Measurements from ENCODE around the gene PRKAR1B.

The PRKAR1B gene

DNA sequence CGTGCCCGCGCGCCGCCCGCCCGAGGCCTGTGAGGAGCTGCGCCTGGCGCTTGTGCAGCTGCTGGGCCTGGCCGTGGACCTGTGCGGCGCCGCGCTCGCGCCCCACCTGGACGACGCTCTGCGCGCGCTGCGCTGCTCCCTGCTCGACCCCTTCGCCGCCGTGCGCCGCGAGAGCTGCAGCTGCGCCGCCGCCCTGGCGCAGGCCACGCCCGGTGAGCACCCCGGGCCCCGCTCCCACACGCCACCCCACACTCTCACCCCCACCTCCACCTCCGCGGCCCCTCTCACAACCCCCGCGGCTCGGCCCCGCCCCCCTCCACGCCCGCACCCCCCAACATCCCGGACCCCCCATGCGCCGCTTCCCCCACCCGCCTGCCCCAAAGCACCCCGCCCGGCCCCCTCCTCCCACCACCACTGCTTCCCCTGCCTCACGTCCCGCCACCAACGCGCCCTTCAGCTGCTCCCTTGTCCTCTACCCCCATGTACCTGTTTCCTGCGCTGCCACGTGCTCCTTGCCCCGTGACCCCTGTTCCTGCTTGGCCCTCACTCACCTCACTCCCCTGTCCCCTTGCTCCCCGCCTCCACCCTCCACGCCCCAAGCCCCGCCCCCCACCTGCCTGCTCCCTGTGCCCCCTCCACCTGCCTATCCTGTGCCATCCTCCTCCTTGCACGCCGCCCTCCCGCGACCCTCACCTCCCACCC, at the start of gene PRKAR1B:
TSS of gene PRKAR1B (minus strand) at position 178 of the 702 bp plus-strand sequence. CDS start 15,776 bp downstream, outside the sequence.
- ATAC-seq (peak; percentile 69), DNase-seq (peak in 1 of 2 donors; percentile 37)
- H3K27me3 Mint-ChIP-seq: no peaks in the 10 kb centered on the region
- H3K4me1 Mint-ChIP-seq: peaks cover 58% of the 10 kb centered on the region
- peaks cover 7 to 20% of the 10 kb centered on the region in 2 donors for H3K9me3 Mint-ChIP-seq
- peak within 1 kb of the TSS; percentile 91 to 97 for H3K4me3 Mint-ChIP-seq
- peak within 1 kb of the TSS; percentile 89 to 95 for H3K27ac Mint-ChIP-seq

GRCh38 chr7:776381-776780, 49.3 kb upstream of the PRKAR1B start:
- no peak overlapping the region for H3K4me3 Mint-ChIP-seq
- H3K9me3 Mint-ChIP-seq: no peaks in the 10 kb centered on the region
- ATAC-seq (no peak), DNase-seq (no peak)
- no peaks in the 10 kb centered on the region for H3K27me3 Mint-ChIP-seq
- H3K4me1 Mint-ChIP-seq: no peaks in the 10 kb centered on the region
- no peak overlapping the region for H3K27ac Mint-ChIP-seq

- Mint-ChIP-seq H3K4me1 (no peaks in the 10 kb centered on the region), H3K9me3 (no peaks in the 10 kb centered on the region), H3K27ac (no peak overlapping the region), H3K27me3 (no peaks in the 10 kb centered on the region), H3K4me3 (no peak overlapping the region)
- ATAC-seq: peak; percentile 71
- peak; percentile 61 to 72 for DNase-seq
These were observed 47.4 kb upstream of the PRKAR1B start for GRCh38 chr7:774161-775109.

- H3K9me3 Mint-ChIP-seq: no peaks in the 10 kb centered on the region
- H3K27ac Mint-ChIP-seq: no peak overlapping the region
- DNase-seq: no peak
- ATAC-seq: no peak
- H3K4me1 Mint-ChIP-seq: no peaks in the 10 kb centered on the region
- no peak overlapping the region for H3K4me3 Mint-ChIP-seq
- H3K27me3 Mint-ChIP-seq: no peaks in the 10 kb centered on the region
These were observed 46.5 kb upstream of the PRKAR1B start for GRCh38 chr7:773622-773915.

DNA sequence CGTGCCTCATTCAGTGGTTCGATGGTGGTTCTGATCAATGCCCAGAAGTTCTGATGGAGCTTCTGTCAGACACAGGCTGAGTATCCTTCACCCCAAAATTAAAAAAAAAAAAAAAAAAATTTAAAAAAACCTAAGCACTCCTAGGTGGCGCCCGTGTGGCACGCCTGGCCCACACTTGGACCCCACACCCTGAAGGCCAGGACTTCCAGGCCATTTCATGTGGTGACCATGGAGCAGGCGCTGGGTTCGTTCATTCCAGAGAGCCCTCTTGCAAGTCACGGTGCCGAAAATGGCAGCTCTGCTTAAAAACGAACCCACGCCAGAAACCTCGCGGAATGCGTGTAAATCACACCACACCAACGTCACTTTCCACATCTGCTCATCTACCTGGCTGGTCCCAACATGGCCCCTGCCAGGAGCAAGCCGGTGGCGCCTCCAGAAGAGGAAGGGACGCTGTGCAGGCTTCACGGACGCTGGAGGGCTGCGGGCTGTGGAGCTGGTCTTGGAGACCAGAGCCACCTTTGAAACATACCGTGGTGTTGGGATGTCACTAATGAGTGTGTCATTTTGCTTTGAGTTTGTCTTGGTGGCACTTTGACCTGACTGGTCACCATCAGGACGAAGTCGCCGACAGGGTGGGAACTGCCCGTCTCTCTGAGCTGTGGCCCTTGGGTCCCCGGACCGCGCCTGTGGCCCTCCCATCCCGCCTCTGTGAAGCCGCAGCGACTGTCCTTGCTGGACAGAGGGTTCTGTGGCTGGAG, 46.0 kb upstream of the PRKAR1B start:
- Mint-ChIP-seq H3K4me3 (no peak overlapping the region), H3K4me1 (no peaks in the 10 kb centered on the region), H3K27me3 (no peaks in the 10 kb centered on the region), H3K27ac (no peak overlapping the region), H3K9me3 (no peaks in the 10 kb centered on the region)
- ATAC-seq: no peak
- no peak for DNase-seq

DNA sequence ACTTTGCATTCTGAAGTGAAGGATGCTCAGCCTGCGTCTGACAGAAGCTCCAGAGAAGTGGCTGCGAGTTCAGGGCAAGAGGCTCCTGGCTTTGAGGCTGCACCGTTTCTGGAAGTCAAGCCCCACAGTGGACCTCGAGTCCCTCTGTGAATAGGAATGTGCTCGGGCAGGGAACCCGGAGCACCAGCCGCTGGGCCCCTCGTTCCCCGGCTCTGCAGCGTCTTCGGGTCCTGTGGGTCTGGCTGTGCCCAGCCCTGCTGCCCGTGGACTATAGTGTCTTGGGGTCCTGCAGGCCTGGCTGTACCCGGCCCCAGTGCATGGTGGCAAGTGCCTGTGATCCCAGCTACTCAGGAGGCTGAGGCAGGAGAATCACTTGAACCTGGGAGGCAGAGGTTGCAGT, 45.3 kb upstream of the PRKAR1B start:
- no peaks in the 10 kb centered on the region for H3K4me1 Mint-ChIP-seq
- DNase-seq: no peak
- no peaks in the 10 kb centered on the region for H3K27me3 Mint-ChIP-seq
- no peak overlapping the region for H3K4me3 Mint-ChIP-seq
- peak overlapping the region in 1 of 2 donors; percentile 78 for H3K27ac Mint-ChIP-seq
- ATAC-seq: no peak
- no peaks in the 10 kb centered on the region for H3K9me3 Mint-ChIP-seq

- DNase-seq: no peak
- ATAC-seq: no peak
- H3K4me1 Mint-ChIP-seq: no peaks in the 10 kb centered on the region
- H3K27ac Mint-ChIP-seq: no peak overlapping the region
- no peaks in the 10 kb centered on the region for H3K27me3 Mint-ChIP-seq
- H3K4me3 Mint-ChIP-seq: no peak overlapping the region
- H3K9me3 Mint-ChIP-seq: no peaks in the 10 kb centered on the region
These were observed 44.9 kb upstream of the PRKAR1B start for GRCh38 chr7:772005-772294.

- H3K27ac Mint-ChIP-seq: no peak overlapping the region
- ATAC-seq (no peak), DNase-seq (no peak)
- H3K4me1 Mint-ChIP-seq: no peaks in the 10 kb centered on the region
- H3K4me3 Mint-ChIP-seq: no peak overlapping the region
- H3K27me3 Mint-ChIP-seq: no peaks in the 10 kb centered on the region
- H3K9me3 Mint-ChIP-seq: no peaks in the 10 kb centered on the region
These were observed 44.3 kb upstream of the PRKAR1B start for GRCh38 chr7:771234-772004.

GRCh38 chr7:770741-771166, 43.7 kb upstream of the PRKAR1B start:
- DNase-seq (no peak), ATAC-seq (peak; percentile 22)
- no peak overlapping the region for H3K4me3 Mint-ChIP-seq
- no peaks in the 10 kb centered on the region for H3K4me1 Mint-ChIP-seq
- no peaks in the 10 kb centered on the region for H3K27me3 Mint-ChIP-seq
- H3K9me3 Mint-ChIP-seq: no peaks in the 10 kb centered on the region
- no peak overlapping the region for H3K27ac Mint-ChIP-seq

GRCh38 chr7:770336-770735, 43.3 kb upstream of the PRKAR1B start:
- H3K27me3 Mint-ChIP-seq: no peaks in the 10 kb centered on the region
- no peak for DNase-seq
- ATAC-seq: peak; percentile 4
- H3K27ac Mint-ChIP-seq: no peak overlapping the region
- H3K9me3 Mint-ChIP-seq: no peaks in the 10 kb centered on the region
- no peaks in the 10 kb centered on the region for H3K4me1 Mint-ChIP-seq
- H3K4me3 Mint-ChIP-seq: no peak overlapping the region

DNA sequence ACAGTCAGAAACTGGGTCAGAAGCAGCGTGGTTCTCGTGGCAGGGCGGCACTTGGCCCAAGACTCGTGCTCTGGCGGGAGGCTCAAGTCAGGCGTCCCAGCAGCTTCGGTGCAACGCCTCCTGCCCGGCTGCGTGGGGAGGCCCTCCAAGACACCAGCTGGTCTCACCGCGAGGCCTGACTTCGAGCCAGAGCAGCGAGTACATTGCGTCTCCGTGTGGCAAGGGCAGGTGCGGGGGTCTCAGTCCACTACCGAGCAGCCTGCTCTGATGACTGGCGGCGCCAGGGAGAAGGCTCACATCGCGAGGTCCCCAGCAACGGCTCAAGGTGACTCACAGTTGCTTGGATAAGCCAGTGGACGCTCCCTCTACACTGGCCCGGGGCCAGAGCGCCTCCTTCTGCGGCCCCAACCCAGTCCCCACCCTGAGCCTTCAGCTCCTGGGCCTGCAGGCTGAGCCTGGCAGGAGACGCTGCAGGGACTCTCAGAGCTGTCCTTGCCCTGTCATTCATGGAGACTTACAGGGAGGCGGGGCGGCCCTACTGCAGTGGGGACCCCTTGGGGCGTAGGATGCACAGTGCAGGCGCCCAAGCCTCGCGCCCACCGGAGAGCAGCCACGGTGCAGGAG, 41.9 kb upstream of the PRKAR1B start:
- H3K27ac Mint-ChIP-seq: no peak overlapping the region
- DNase-seq (peak in 1 of 2 donors; percentile 16), ATAC-seq (no peak)
- H3K9me3 Mint-ChIP-seq: no peaks in the 10 kb centered on the region
- H3K4me3 Mint-ChIP-seq: no peak overlapping the region
- no peaks in the 10 kb centered on the region for H3K27me3 Mint-ChIP-seq
- H3K4me1 Mint-ChIP-seq: no peaks in the 10 kb centered on the region

GRCh38 chr7:767941-768731, 41.1 kb upstream of the PRKAR1B start:
- Mint-ChIP-seq H3K4me1 (no peaks in the 10 kb centered on the region), H3K4me3 (no peak overlapping the region), H3K27ac (no peak overlapping the region), H3K9me3 (no peaks in the 10 kb centered on the region), H3K27me3 (no peaks in the 10 kb centered on the region)
- ATAC-seq: peak; percentile 37
- DNase-seq: peak in 1 of 2 donors; percentile 27

GRCh38 chr7:767580-767940, 40.5 kb upstream of the PRKAR1B start:
- Mint-ChIP-seq H3K4me3 (no peak overlapping the region), H3K27me3 (no peaks in the 10 kb centered on the region), H3K27ac (peak overlapping the region; percentile 63 to 89), H3K9me3 (no peaks in the 10 kb centered on the region), H3K4me1 (no peaks in the 10 kb centered on the region)
- ATAC-seq: no peak
- DNase-seq: no peak

DNA sequence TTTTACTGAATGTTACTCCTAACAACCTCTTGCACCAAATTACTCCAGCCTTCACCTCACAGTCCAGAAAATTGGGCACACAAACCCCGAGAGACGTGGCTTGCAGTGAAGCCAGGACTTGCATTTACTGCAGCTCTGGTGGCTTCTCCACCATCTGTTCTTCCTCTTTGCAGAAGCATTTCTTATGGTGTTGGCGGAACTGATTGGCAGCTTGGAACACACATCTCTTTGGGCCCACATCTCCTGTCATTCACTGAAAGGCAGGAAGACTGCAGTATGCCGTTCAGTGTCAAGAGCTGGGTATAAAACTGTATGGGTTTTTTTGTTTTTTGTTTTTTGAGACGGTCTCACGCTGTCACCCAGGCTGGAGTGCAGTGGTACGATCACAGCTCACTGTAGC, 38.3 kb upstream of the PRKAR1B start:
- Mint-ChIP-seq H3K27me3 (no peaks in the 10 kb centered on the region), H3K4me3 (no peak overlapping the region), H3K9me3 (no peaks in the 10 kb centered on the region), H3K27ac (no peak overlapping the region), H3K4me1 (no peaks in the 10 kb centered on the region)
- ATAC-seq: no peak
- no peak for DNase-seq

Data from stimulated activated naive CD8-positive, alpha-beta T cell treated with anti-CD3 and anti-CD28 coated beads, Interleukin-15, amount 100 ng/mL, for 72 hours (primary cell).